Keratinocyte (primary cell): ENCODE data around the gene SAMD14. TPM values are rescaled to one million over a fixed set of nuclear protein-coding genes. Genes with fewer than 3 reads are reported as not detected.

Experiments
- DNase-seq: peaks from one replicate; pipeline ENCODE4 v3.0.0-alpha.2; 2011; ENCODE audit warnings: low read depth, missing footprints, low spot score
- FAIRE-seq: peaks from 2 replicates; lab custom pipeline; 2011; peaks lifted over from hg19 to GRCh38; lab: Jason Lieb, UNC
- H2AFZ ChIP-seq: 2 replicates; pipeline ENCODE4 v1.6.0; 2012; ENCODE audit warnings: low read length, control low read depth, inconsistent platforms; ENCODE audit not compliant: control insufficient read depth
- H3K27ac ChIP-seq: 2 replicates; pipeline ENCODE4 v1.5.1; 2011; ENCODE audit warnings: low read length; ENCODE audit not compliant: control insufficient read depth, insufficient read depth
- H3K27me3 ChIP-seq: 3 replicates; pipeline ENCODE4 v1.6.0; 2011; ENCODE audit warnings: low read length; ENCODE audit not compliant: control insufficient read depth, insufficient read depth; ENCODE audit errors: extremely low read depth
- H3K36me3 ChIP-seq, 2 experiments: 2 replicates in 1 of 2; 3 replicates in 1 of 2; pipeline ENCODE4 v1.5.1; 2011; ENCODE audit warnings: low read length in 2 of 2, mild to moderate bottlenecking in 1 of 2; ENCODE audit not compliant: control insufficient read depth in 2 of 2, insufficient read depth in 2 of 2; ENCODE audit errors: extremely low read depth in 1 of 2
- H3K4me1 ChIP-seq: 3 replicates; pipeline ENCODE4 v1.5.1; 2011; ENCODE audit warnings: low read length; ENCODE audit not compliant: control insufficient read depth, insufficient read depth; ENCODE audit errors: extremely low read depth
- H3K4me2 ChIP-seq: 3 replicates; pipeline ENCODE4 v1.6.0; 2011; ENCODE audit warnings: low read depth, low read length; ENCODE audit not compliant: control insufficient read depth, insufficient read depth; ENCODE audit errors: extremely low read depth
- H3K4me3 ChIP-seq, 3 experiments: fragments of 200-600 bp in 1 of 3; sonication (generic) in 1 of 3; 2 replicates in 2 of 3; 3 replicates in 1 of 3; pipeline ENCODE4 v1.5.1; 2011 to 2016; ENCODE audit warnings: low read length in 3 of 3, mild to moderate bottlenecking in 3 of 3, control low read depth in 2 of 3, inconsistent platforms in 1 of 3, low read depth in 1 of 3, mixed read lengths in 1 of 3, mixed run types in 1 of 3, moderate library complexity in 1 of 3; ENCODE audit not compliant: control insufficient read depth in 2 of 3, insufficient read depth in 2 of 3; ENCODE audit errors: extremely low read depth in 1 of 3
- H3K79me2 ChIP-seq: 2 replicates; pipeline ENCODE4 v1.6.0; 2012; ENCODE audit warnings: low read length; ENCODE audit not compliant: control insufficient read depth, insufficient read depth
- H3K9ac ChIP-seq: 3 replicates; pipeline ENCODE4 v1.6.0; 2011; ENCODE audit warnings: low read length; ENCODE audit not compliant: control insufficient read depth, insufficient read depth; ENCODE audit errors: extremely low read depth
- H3K9me1 ChIP-seq: 3 replicates; pipeline ENCODE4 v1.6.0; 2011; ENCODE audit warnings: low read length; ENCODE audit not compliant: control insufficient read depth, insufficient read depth; ENCODE audit errors: extremely low read depth
- H3K9me3 ChIP-seq: 2 replicates; pipeline ENCODE4 v1.5.1; 2012; ENCODE audit warnings: low read depth, low read length; ENCODE audit not compliant: control insufficient read depth
- H4K20me1 ChIP-seq: 3 replicates; pipeline ENCODE4 v1.6.0; 2011; ENCODE audit warnings: low read length; ENCODE audit not compliant: control insufficient read depth, insufficient read depth; ENCODE audit errors: extremely low read depth
- EZH2 ChIP-seq: IDR thresholded peaks from one replicate; pipeline ENCODE4 v1.6.1; 2012; ENCODE audit warnings: inconsistent platforms, mild to moderate bottlenecking, low read length, moderate library complexity
- dilution Hi-C: fragments of 300-500 bp; cut with MboI; formaldehyde crosslinking; loops from one replicate; pipeline ENCODE4 v1.7.0; 2020; ENCODE audit warnings: low sequenced_read_pairs; ENCODE audit not compliant: extremely low pct_ligation_motif_present
- polyA plus RNA-seq, 5 experiments: library from polyadenylated mRNA; depleted of rRNA in 3 of 5; stranded (reverse) in 3 of 5; stranded (forward) in 1 of 5; unstranded in 1 of 5; fragments of >200 nt; gene quantifications; 1 replicate in 1 of 5; 2 replicates in 3 of 5; 3 replicates in 1 of 5; pipeline versions ENCODE4 v1.2.1 to v1.2.3, GENCODE V29; 2011 to 2012; ENCODE audit warnings: missing spikeins in 2 of 5, low read depth in 1 of 5, low replicate concordance in 1 of 5
- TF ChIP-seq, protein P1 (sequence below), 3 experiments: IDR thresholded peaks in 1 of 3; conservative IDR thresholded peaks in 1 of 3; optimal IDR thresholded peaks in 1 of 3; 2 replicates in 2 of 3; 3 replicates in 1 of 3; pipeline versions ENCODE3 to v1.5.1; 2011; ENCODE audit warnings: low read length in 3 of 3, mild to moderate bottlenecking in 3 of 3, moderate library complexity in 2 of 3, control low read depth in 1 of 3, inconsistent platforms in 1 of 3; ENCODE audit not compliant: insufficient read depth in 2 of 3; ENCODE audit errors: extremely low read depth in 1 of 3

Gene SAMD14
- polyA plus RNA-seq, 1 donor (not counting 4 experiments of a cell fraction or from before 2014, with no cell fraction given): not detected

DNA sequence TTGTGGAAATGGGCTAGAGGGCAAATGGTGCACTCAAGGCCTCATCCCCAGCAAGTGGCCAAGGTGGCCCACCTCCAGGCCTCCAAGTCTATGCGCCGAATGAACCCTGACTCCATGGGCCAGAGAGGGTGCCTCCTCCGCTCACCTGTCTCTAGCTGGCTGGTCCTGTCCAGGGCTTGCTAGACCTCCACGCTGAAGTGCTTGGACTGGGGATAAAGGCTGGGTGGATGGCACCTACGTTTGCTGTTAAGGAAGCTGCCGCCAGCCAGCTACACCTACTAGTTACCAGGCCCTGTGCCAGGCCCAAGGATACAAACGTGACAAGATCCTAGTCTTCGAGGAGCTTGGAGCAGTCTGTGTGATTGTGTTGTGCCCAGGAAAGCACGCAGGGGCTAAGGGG, 35.1 kb upstream of the SAMD14 start:
- H3K9me3 ChIP-seq: no peaks in the 10 kb centered on the region
- peaks cover 3% of the 10 kb centered on the region for H3K27me3 ChIP-seq
- H3K9me1 ChIP-seq: no peaks in the 10 kb centered on the region
- H3K9ac ChIP-seq: no peak overlapping the region
- DNase-seq: no peak
- peaks cover 9% of the 10 kb centered on the region for H3K4me1 ChIP-seq
- H4K20me1 ChIP-seq: no peaks in the 10 kb centered on the region
- H3K36me3 ChIP-seq: no peaks in the 10 kb centered on the region
- H3K4me3 ChIP-seq: no peak overlapping the region
- H3K4me2 ChIP-seq: no peak overlapping the region
- H3K27ac ChIP-seq: no peak overlapping the region
- dilution Hi-C loops: no loop called here
- no peak overlapping the region for H2AFZ ChIP-seq
- FAIRE-seq: no peak
- TF ChIP-seq, protein P1, sequence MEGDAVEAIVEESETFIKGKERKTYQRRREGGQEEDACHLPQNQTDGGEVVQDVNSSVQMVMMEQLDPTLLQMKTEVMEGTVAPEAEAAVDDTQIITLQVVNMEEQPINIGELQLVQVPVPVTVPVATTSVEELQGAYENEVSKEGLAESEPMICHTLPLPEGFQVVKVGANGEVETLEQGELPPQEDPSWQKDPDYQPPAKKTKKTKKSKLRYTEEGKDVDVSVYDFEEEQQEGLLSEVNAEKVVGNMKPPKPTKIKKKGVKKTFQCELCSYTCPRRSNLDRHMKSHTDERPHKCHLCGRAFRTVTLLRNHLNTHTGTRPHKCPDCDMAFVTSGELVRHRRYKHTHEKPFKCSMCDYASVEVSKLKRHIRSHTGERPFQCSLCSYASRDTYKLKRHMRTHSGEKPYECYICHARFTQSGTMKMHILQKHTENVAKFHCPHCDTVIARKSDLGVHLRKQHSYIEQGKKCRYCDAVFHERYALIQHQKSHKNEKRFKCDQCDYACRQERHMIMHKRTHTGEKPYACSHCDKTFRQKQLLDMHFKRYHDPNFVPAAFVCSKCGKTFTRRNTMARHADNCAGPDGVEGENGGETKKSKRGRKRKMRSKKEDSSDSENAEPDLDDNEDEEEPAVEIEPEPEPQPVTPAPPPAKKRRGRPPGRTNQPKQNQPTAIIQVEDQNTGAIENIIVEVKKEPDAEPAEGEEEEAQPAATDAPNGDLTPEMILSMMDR (optimal IDR thresholded peaks at IDR 0.05 in 1 of 3, IDR thresholded peaks at IDR 0.05 in 1 of 3, conservative IDR thresholded peaks at IDR 0.05 in 1 of 3; ENCODE audit: extremely low read depth in 1 of 3, insufficient read depth in 2 of 3, low read length in 3 of 3): no peak
- TF ChIP-seq EZH2: no peak
- no peaks in the 10 kb centered on the region for H3K79me2 ChIP-seq

DNA sequence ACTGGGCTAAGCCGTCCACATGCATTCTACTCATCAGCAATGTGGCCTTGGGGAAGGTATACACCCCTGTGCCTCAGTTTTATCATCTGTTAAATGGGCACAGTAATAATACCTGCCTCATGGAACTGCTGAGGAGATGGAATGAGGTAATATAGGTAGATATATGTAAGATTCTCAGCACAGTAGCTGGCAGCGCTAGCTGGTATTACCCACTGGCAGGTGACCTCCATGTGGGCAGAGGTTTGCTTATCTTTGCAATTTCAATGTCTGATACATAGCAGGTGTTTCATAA, 34.7 kb upstream of the SAMD14 start:
- H3K27ac ChIP-seq: no peak overlapping the region
- no peaks in the 10 kb centered on the region for H3K79me2 ChIP-seq
- H2AFZ ChIP-seq: no peak overlapping the region
- H3K9ac ChIP-seq: no peak overlapping the region
- no peaks in the 10 kb centered on the region for H4K20me1 ChIP-seq
- no peaks in the 10 kb centered on the region for H3K36me3 ChIP-seq
- peaks cover 9% of the 10 kb centered on the region for H3K4me1 ChIP-seq
- DNase-seq (no peak), FAIRE-seq (no peak)
- H3K27me3 ChIP-seq: peaks cover 3% of the 10 kb centered on the region
- H3K4me2 ChIP-seq: no peak overlapping the region
- TF ChIP-seq, protein P1 (optimal IDR thresholded peaks at IDR 0.05 in 1 of 3, IDR thresholded peaks at IDR 0.05 in 1 of 3, conservative IDR thresholded peaks at IDR 0.05 in 1 of 3; ENCODE audit: extremely low read depth in 1 of 3, insufficient read depth in 2 of 3, low read length in 3 of 3): no peak
- TF ChIP-seq EZH2: no peak
- dilution Hi-C loops: no loop called here
- no peak overlapping the region for H3K4me3 ChIP-seq
- no peaks in the 10 kb centered on the region for H3K9me1 ChIP-seq
- no peaks in the 10 kb centered on the region for H3K9me3 ChIP-seq
